Gastrocnemius medialis (tissue), 4 donors: ENCODE data around the gene SLITRK1.

Source experiments
- CTCF ChIP-seq, 5 experiments: fragments of 450-650 bp in 3 of 5; fragments of 200-600 bp in 2 of 5; sonication (generic) in 2 of 5; IDR thresholded peaks in 4 of 5; conservative IDR thresholded peaks in 1 of 5; 1 replicate in 4 of 5; 2 replicates in 1 of 5; pipeline ENCODE4 v1.5.1; 2016 to 2019; ENCODE audit warnings: antibody characterized with exemption in 5 of 5, mild to moderate bottlenecking in 3 of 5, moderate library complexity in 3 of 5
- POLR2A ChIP-seq, 2 donors: fragments of 450-650 bp; IDR thresholded peaks; one replicate each; pipeline ENCODE4 v1.6.1; 2017; ENCODE audit warnings: antibody characterized with exemption in 2 of 2, mild to moderate bottlenecking in 2 of 2, moderate library complexity in 2 of 2

GRCh38 chr13:83890358-83890757 is 8.1 kb upstream of the SLITRK1 start:
- TF ChIP-seq CTCF (IDR thresholded peaks at IDR 0.05 in 4 of 5, conservative IDR thresholded peaks at IDR 0.05 in 1 of 5) (no peak), POLR2A (IDR thresholded peaks at IDR 0.05) (no peak)
